HepG2 (cell line): ENCODE results near the gene LYRM4. TPM values are rescaled to one million over a fixed set of nuclear protein-coding genes. Genes with fewer than 3 reads are reported as not detected.

Experiments
- ATAC-seq: fragments of 200-7000 bp; cut with Tn5 transposase; 3 replicates; pipeline ENCODE4 v1.9.1; 2020; ENCODE audit warnings: mild to moderate bottlenecking, moderate library complexity
- BruUV-seq: library from RNA; stranded (reverse); fragments of 400-500 nt; replicated peaks from 2 replicates; lab custom pipeline; 2021; lab: Mats Ljungman, UMichigan
- CTCF ChIA-PET: fragments of 300-600 bp; formaldehyde crosslinking; extraction: SDS; loops from one replicate; lab custom pipeline; 2021; ENCODE audit warnings: low total read pairs, inconsistent platforms, low intra/inter-chr PET ratio; lab: Yijun Ruan, JAX
- POLR2A ChIA-PET: fragments of 350-600 bp; sonication (Branson Sonifier 250); formaldehyde crosslinking; loops from one replicate; lab custom pipeline; 2020; ENCODE audit warnings: antibody characterized with exemption, inconsistent platforms; lab: Yijun Ruan, JAX
- DNase-seq: peaks from one replicate; pipeline ENCODE4 v3.0.0-alpha.2; 2015; ENCODE audit warnings: low spot score
- FAIRE-seq: peaks from 3 replicates; lab custom pipeline; 2011; peaks lifted over from hg19 to GRCh38; lab: Jason Lieb, UNC
- H2AFZ ChIP-seq: one replicate; pipeline ENCODE4 v1.6.1; 2011; ENCODE audit warnings: low read length, inconsistent platforms
- H3K27ac ChIP-seq: fragments of 300-600 bp; 3 replicates; pipeline ENCODE4 v1.8.0; 2011; ENCODE audit warnings: mixed run types, mild to moderate bottlenecking, mixed read lengths, low read length, inconsistent platforms; ENCODE audit not compliant: insufficient read depth; ENCODE audit errors: extremely low read length
- H3K27me3 ChIP-seq, 2 experiments: fragments of 200-600 bp in 1 of 2; 2 replicates in 1 of 2; 3 replicates in 1 of 2; pipeline versions ENCODE4 v1.6.0 to v1.8.0; 2011; ENCODE audit warnings: low read length in 2 of 2, mild to moderate bottlenecking in 2 of 2, moderate library complexity in 2 of 2, inconsistent platforms in 1 of 2; ENCODE audit not compliant: insufficient read depth in 2 of 2, control insufficient read depth in 1 of 2
- H3K36me3 ChIP-seq, 2 experiments: fragments of 200-600 bp in 1 of 2; replicated peaks in 1 of 2; 2 replicates in 1 of 2; 3 replicates in 1 of 2; pipeline versions ENCODE4 v1.5.1 to v1.8.0; 2011; ENCODE audit warnings: low read length in 2 of 2, inconsistent platforms in 1 of 2; ENCODE audit not compliant: insufficient read depth in 2 of 2, control insufficient read depth in 1 of 2
- H3K4me1 ChIP-seq: 2 replicates; pipeline ENCODE4 v1.5.1; 2012; ENCODE audit warnings: low read length, inconsistent platforms; ENCODE audit not compliant: insufficient read depth
- H3K4me2 ChIP-seq: 2 replicates; pipeline ENCODE4 v1.6.0; 2011; ENCODE audit warnings: low read depth, low read length, inconsistent platforms
- H3K4me3 ChIP-seq, 3 experiments: fragments of 200-600 bp in 1 of 3; sonication (generic), shearing (Covaris generic) in 1 of 3; replicated peaks in 1 of 3; 2 replicates each; pipeline ENCODE4 v1.5.1; 2011 to 2016; ENCODE audit warnings: low read length in 3 of 3, inconsistent platforms in 2 of 3, low read depth in 2 of 3, mild to moderate bottlenecking in 2 of 3, control low read depth in 1 of 3, mixed read lengths in 1 of 3; ENCODE audit not compliant: insufficient read depth in 1 of 3
- H3K79me2 ChIP-seq: one replicate; pipeline ENCODE4 v1.6.1; 2011; ENCODE audit warnings: low read length, inconsistent platforms; ENCODE audit not compliant: insufficient read depth
- H3K9ac ChIP-seq: 2 replicates; pipeline ENCODE4 v1.6.0; 2011; ENCODE audit warnings: mild to moderate bottlenecking, low read depth, low read length, inconsistent platforms; ENCODE audit not compliant: insufficient read depth
- H3K9me3 ChIP-seq: 2 replicates; pipeline ENCODE4 v1.5.1; 2012; ENCODE audit warnings: mild to moderate bottlenecking, low read length
- H4K20me1 ChIP-seq: 2 replicates; pipeline ENCODE4 v1.6.0; 2011; ENCODE audit warnings: inconsistent platforms, mild to moderate bottlenecking, low read length, moderate library complexity; ENCODE audit not compliant: insufficient read depth
- ASH2L ChIP-seq: fragments of 300-600, 200-600 bp; sonication (generic); IDR thresholded peaks from 2 replicates; pipeline ENCODE4 v1.7.0; 2017; ENCODE audit warnings: low read depth, mild to moderate bottlenecking, moderate library complexity, mixed read lengths, low read length; ENCODE audit not compliant: insufficient read length
- KLF16 ChIP-seq, 2 experiments: sonication (generic) in 1 of 2; formaldehyde crosslinking in 1 of 2; IDR thresholded peaks; 2 replicates each; pipeline versions ENCODE4 v1.6.1 to v1.8.0; 2016 to 2023; ENCODE audit warnings: missing genetic modification reagents in 2 of 2, missing compliant biosample characterization in 1 of 2
- MAFK ChIP-seq, 2 experiments: IDR thresholded peaks in 1 of 2; conservative IDR thresholded peaks in 1 of 2; 2 replicates each; pipeline ENCODE4 v1.6.1; 2011; ENCODE audit warnings: improper control_type of control experiment in 2 of 2, low read length in 2 of 2
- MYPOP ChIP-seq: sonication (generic); formaldehyde crosslinking; IDR thresholded peaks from 2 replicates; pipeline ENCODE4 v1.8.1; 2023; ENCODE audit warnings: mild to moderate bottlenecking, moderate library complexity, missing genetic modification reagents
- PREB ChIP-seq: sonication (generic); formaldehyde crosslinking; IDR thresholded peaks from 2 replicates; pipeline ENCODE4 v1.4.0; 2020; ENCODE audit warnings: missing genetic modification reagents
- RARG ChIP-seq: sonication (generic); formaldehyde crosslinking; IDR thresholded peaks from 2 replicates; pipeline ENCODE4 v1.4.0; 2020; ENCODE audit warnings: low read depth, mild to moderate bottlenecking, missing genetic modification reagents
- SCMH1 ChIP-seq: sonication (generic); formaldehyde crosslinking; IDR thresholded peaks from 2 replicates; pipeline ENCODE4 v1.9.0; 2021; ENCODE audit warnings: missing genetic modification reagents, mild to moderate bottlenecking, borderline replicate concordance
- SIX1 ChIP-seq: sonication (generic); formaldehyde crosslinking; IDR thresholded peaks from 2 replicates; pipeline ENCODE4 v1.4.0; 2020; ENCODE audit warnings: missing genetic modification reagents, borderline replicate concordance
- ZNF333 ChIP-seq: sonication (generic); formaldehyde crosslinking; IDR thresholded peaks from 2 replicates; pipeline ENCODE4 v1.4.0; 2020; ENCODE audit warnings: mild to moderate bottlenecking, missing genetic modification reagents, borderline replicate concordance
- ZNF335 ChIP-seq: sonication (generic); formaldehyde crosslinking; IDR thresholded peaks from 2 replicates; pipeline ENCODE4 v1.4.0; 2020; ENCODE audit warnings: missing genetic modification reagents
- ZNF367 ChIP-seq: sonication (generic); formaldehyde crosslinking; IDR thresholded peaks from 2 replicates; pipeline ENCODE4 v1.4.0; 2020; ENCODE audit warnings: missing genetic modification reagents, borderline replicate concordance
- ZNF512 ChIP-seq: sonication (generic); formaldehyde crosslinking; IDR thresholded peaks from 2 replicates; pipeline ENCODE4 v1.4.0; 2020; ENCODE audit warnings: mild to moderate bottlenecking, missing genetic modification reagents
- ZNF775 ChIP-seq: sonication (generic); formaldehyde crosslinking; IDR thresholded peaks from 2 replicates; pipeline ENCODE4 v1.4.0; 2020; ENCODE audit warnings: missing genetic modification reagents, mild to moderate bottlenecking, moderate library complexity, borderline replicate concordance
- WGBS: methylation state at CpG from one replicate; pipeline ENCODE4 v1.1.6; 2017; ENCODE audit warnings: low lambda C conversion rate; 5-methylcytosine and 5-hydroxymethylcytosine counted together
- in situ Hi-C: cut with HindIII; loops from 2 replicates; pipeline ENCODE4 v1.10.0; 2017; ENCODE audit warnings: low pct_unique_long_range_greater_than_20kb; ENCODE audit not compliant: extremely low pct_ligation_motif_present
- intact Hi-C: fragments of 100-400 bp; cut with micrococcal nuclease; formaldehyde crosslinking; loops from one replicate; pipeline ENCODE4 v1.10.0; 2022; ENCODE audit not compliant: unreplicated experiment
- polyA plus RNA-seq, 8 experiments: library from polyadenylated mRNA; depleted of rRNA in 3 of 8; stranded (reverse) in 7 of 8; unstranded in 1 of 8; fragments of >200 nt; fragmentation: Illumina TruSeq in 4 of 8; extraction: Trizol in 4 of 8; gene quantifications; 2 replicates each; pipeline versions ENCODE4 v1.2.1 to v1.2.3, GENCODE V29; 2011 to 2016; ENCODE audit warnings: low read depth in 4 of 8, missing spikeins in 1 of 8, mixed read lengths in 1 of 8; ENCODE audit not compliant: insufficient read depth in 1 of 8
- total RNA-seq, 5 experiments: library from RNA; depleted of rRNA; stranded (reverse); fragments of >200 nt; fragmentation: Illumina TruSeq; extraction: Trizol; gene quantifications; 2 replicates each; pipeline ENCODE4 v1.2.3, GENCODE V29; 2016; ENCODE audit warnings: low read depth in 1 of 5

The LYRM4 gene
- total and polyA plus RNA-seq, 2 of the 13 experiments (the other 11 are each of a cell fraction or from before 2014, with no cell fraction given): 64.6 to 67.5 TPM

DNA sequence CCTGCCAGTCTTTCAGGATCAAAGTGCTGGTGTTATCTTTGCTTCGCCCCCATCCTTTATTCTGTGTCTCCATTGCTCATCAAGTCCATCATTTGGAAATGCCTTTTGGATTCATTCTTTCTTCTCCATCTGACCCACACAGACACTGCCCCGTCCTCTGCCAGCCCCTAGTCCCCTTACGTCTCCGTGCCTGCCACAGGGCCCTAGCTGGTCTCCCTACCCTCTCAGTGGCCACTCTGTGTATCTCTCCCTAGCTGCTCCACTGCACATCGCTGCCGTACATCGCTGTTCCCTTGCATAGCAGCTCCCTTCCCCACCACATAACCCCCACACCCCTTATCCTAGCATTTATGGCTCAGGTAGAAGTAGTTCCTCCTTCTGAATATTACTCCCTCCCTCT lies 159.9 kb downstream of the LYRM4 start:
- no peak overlapping the region for H3K4me2 ChIP-seq
- H2AFZ ChIP-seq: no peak overlapping the region
- 98% methylated on average over 7 of the region's 7 CpGs for WGBS
- peaks cover 0 to 2% of the 10 kb centered on the region in 2 experiments; a peak in 2 of 5 replicates for H3K36me3 ChIP-seq
- ChIA-PET CTCF (no interaction called here), POLR2A (interaction anchor here (1.5 kb wide), 1 partner anchor 18 kb away, joined by 3 read pairs; no protein-coding TSS in a partner anchor)
- in situ Hi-C loops (no loop called here), intact Hi-C loops (no loop called here)
- H3K4me1 ChIP-seq: no peaks in the 10 kb centered on the region
- no peak for DNase-seq
- BruUV-seq: no TSS peak
- H3K79me2 ChIP-seq: no peaks in the 10 kb centered on the region
- ATAC-seq: no peak
- no peak overlapping the region for H3K27ac ChIP-seq
- FAIRE-seq: no peak
- H3K9ac ChIP-seq: no peak overlapping the region
- TF ChIP-seq ZNF512 (CRISPR knock-in tag) (no peak), ZNF335 (no peak), ZNF333 (CRISPR knock-in tag) (no peak), SIX1 (CRISPR knock-in tag) (no peak), SCMH1 (CRISPR knock-in tag) (no peak), RARG (CRISPR knock-in tag) (no peak), MYPOP (CRISPR knock-in tag) (no peak), MAFK (conservative IDR thresholded peaks at IDR 0.05 in 1 of 2, IDR thresholded peaks at IDR 0.05 in 1 of 2; ENCODE audit: low read length in 2 of 2) (no peak), KLF16 (CRISPR knock-in tag; IDR thresholded peaks at IDR 0.05) (no peak), ASH2L (no peak), PREB (CRISPR knock-in tag) (no peak), ZNF367 (CRISPR knock-in tag) (no peak), ZNF775 (CRISPR knock-in tag) (no peak)
- TF ChIP-seq, all 625 proteins: peak for 0
- Histone ChIP-seq H3K4me3 (no peak overlapping the region), H4K20me1 (no peaks in the 10 kb centered on the region), H3K9me3 (no peaks in the 10 kb centered on the region), H3K27me3 (no peaks in the 10 kb centered on the region)
